Fibroblast of villous mesenchyme (primary cell): Measurements from ENCODE around the gene CC2D2A. TPM values are rescaled to one million over a fixed set of nuclear protein-coding genes. Genes with fewer than 3 reads are reported as not detected.

ENCODE experiments used
- DNase-seq: peaks from one replicate; pipeline ENCODE4 v3.0.0-alpha.2; 2010; ENCODE audit warnings: low read depth
- H3K4me3 ChIP-seq: 2 replicates; pipeline ENCODE4 v1.5.1; 2011; ENCODE audit warnings: low read depth, mild to moderate bottlenecking, low read length
- total RNA-seq: library from RNA; depleted of rRNA; stranded (reverse); fragments of >200 nt; gene quantifications from 2 replicates; pipeline ENCODE4 v1.2.3, GENCODE V29; 2012
- TF ChIP-seq, protein P1 (sequence below): IDR thresholded peaks from 2 replicates; pipeline ENCODE4 v1.5.1; 2012; ENCODE audit warnings: low read depth, mild to moderate bottlenecking, low read length; ENCODE audit not compliant: insufficient read depth

The CC2D2A gene
- total RNA-seq, 1 donor = 23.7 TPM

DNA sequence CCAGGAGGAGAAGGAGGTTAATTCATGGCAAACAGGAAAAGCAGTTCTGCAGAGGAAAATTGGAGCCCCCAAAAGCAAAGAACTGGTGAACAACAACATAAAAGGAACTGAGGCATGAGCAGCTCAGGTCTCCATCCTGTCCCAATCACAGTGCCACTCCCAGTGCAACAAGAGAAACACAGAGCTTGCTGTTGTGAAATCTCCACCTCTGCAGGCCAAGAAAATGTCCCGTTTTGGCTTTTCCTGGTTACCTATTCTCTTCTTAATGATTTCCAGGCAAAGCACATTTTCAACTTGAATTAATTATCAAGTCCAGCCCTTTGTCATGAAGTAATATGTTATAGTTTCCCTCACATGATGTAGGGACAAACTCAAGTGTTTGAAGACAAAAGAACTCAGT, 41.1 kb upstream of the CC2D2A start:
- TF ChIP-seq, protein P1, sequence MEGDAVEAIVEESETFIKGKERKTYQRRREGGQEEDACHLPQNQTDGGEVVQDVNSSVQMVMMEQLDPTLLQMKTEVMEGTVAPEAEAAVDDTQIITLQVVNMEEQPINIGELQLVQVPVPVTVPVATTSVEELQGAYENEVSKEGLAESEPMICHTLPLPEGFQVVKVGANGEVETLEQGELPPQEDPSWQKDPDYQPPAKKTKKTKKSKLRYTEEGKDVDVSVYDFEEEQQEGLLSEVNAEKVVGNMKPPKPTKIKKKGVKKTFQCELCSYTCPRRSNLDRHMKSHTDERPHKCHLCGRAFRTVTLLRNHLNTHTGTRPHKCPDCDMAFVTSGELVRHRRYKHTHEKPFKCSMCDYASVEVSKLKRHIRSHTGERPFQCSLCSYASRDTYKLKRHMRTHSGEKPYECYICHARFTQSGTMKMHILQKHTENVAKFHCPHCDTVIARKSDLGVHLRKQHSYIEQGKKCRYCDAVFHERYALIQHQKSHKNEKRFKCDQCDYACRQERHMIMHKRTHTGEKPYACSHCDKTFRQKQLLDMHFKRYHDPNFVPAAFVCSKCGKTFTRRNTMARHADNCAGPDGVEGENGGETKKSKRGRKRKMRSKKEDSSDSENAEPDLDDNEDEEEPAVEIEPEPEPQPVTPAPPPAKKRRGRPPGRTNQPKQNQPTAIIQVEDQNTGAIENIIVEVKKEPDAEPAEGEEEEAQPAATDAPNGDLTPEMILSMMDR = no peak
- no peak for DNase-seq

DNA sequence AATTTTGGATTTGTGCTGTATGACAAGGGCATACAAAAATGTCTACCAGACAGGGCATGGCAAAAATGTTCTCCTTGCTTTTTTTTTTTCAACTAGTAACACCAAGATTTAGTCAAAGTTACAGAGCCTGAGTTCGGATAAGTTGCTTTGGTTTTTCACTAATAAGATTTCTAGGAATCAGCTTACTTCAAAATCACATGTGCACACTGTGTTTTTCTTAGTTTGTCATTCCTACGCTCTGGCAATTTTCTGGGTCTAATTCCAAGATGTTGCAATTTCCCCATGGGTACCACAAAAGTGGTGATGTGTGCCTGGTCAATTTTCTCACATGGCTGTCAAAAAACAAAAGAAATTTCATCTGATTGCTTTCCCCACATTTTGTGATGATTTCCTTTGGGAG, 35.6 kb upstream of the CC2D2A start:
- H3K4me3 ChIP-seq = no peak overlapping the region
- TF ChIP-seq, protein P1 = no peak
- DNase-seq = no peak

More for the DNA sequence above, 41.1 kb upstream of the CC2D2A start:
- no peak overlapping the region for H3K4me3 ChIP-seq

DNA sequence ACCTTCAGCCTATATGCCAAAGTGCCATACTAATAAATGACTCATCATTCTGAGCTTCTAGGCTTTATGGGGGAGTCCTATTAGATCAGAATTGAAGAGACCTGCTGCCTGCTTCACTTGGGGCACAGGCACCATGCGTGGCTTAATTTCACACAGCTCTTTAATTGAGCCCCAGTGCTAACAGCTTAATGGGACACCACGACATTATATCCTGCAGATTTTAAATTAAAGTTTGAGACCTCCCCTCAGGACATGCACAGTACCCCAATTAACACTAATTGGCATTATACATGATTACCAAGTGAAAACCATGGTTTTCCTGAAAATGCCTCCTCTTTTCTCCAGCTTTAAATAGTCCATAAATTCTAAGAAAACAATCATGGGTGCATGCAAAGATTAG, 35.0 kb upstream of the CC2D2A start:
- H3K4me3 ChIP-seq = no peak overlapping the region
- DNase-seq = no peak
- TF ChIP-seq, protein P1 = no peak

DNA sequence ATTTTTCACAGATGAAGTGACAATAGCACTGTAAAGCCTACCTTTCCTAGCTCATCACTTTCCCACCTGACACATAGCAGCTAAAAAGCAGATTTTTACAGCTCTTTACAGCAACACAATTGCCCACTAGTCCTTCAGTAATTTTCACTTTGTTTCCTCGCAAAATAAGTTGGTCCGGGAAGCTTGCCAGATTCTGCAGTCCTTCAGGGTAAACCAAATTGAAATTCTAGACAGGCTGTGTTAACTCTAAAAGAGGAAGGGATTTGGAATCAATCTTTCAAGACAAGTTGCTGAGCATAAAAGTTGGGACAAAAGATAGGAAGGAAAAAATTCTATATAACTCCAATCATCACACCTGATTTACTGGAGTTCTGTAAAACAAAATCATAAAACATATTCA, 33.2 kb upstream of the CC2D2A start:
- H3K4me3 ChIP-seq = no peak overlapping the region
- TF ChIP-seq, protein P1 = no peak
- DNase-seq = peak; percentile 56

DNA sequence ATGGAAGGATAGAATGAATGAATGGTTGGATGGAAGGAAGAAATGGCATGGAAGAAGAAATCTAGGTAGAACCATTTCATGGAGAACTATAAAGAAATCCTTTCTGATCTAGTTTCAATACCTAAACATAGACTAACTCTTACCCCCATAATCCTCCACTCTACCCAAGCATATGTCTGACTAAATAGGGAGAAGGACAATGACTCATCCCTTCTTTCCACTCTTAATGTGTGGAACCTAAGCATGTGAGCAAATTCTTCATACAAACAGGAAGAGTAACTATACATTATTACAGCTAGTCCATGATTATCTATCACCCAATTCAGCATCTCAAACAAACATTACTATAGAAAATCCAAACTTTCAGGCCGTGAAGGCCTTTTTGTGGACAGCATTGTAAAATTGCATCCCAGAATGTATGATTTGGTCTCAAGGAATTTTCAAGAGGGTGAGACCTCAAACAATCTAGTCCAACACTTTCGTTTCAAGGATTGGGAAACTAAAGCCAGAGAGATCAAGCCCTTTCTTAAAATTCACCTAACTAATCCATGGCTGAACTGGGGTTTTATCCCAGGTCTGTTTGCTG, 30.6 kb upstream of the CC2D2A start:
- TF ChIP-seq, protein P1 = no peak
- H3K4me3 ChIP-seq = no peak overlapping the region
- no peak for DNase-seq

DNA sequence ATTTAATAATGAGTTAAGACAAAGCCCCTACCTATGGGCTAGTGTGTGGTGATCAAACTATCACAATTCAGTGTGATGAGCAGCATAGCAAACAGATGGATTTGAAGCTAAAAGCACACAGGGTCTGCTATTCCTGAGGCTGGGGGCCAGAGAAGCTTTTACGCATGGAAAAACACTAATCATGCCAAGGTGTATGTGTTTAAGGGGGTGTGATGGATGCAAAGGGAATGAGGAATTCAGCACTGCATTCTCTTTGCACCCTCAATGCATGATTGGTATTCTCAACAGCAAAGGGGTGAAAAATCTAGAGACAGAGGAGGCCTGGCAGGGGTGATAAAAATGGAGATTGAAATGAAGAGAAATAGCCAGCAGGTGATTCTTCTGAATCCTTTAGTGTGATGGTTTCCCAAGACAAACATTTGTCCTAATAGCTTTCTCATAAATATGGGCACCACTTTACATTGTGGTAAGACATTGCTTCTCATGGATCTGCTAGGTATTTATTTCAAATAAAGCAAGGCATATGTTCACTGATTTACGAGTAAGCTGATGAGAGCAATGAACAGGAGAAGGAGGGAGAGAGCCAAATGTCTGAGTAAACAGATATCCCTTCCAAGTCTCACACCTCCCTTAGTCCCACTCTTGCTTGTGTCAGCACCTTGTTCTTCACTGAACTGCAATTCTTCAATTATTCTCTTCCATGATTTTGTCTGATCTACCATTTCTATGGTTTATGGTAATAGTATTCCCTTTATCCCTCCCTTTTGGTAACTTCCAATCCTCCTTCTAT, 26.1 kb upstream of the CC2D2A start:
- H3K4me3 ChIP-seq = no peak overlapping the region
- TF ChIP-seq, protein P1 = no peak
- no peak for DNase-seq
